Subcutaneous adipose tissue (tissue), 4 donors: ENCODE data around the gene SSX2B. TPM values are rescaled to one million over a fixed set of nuclear protein-coding genes. Genes with fewer than 3 reads are reported as not detected.
"Not testable (repeated sequence)": the region's sequence is repeated elsewhere in the genome, so short reads cannot be mapped to it uniquely, and the experiment has no call there.

Experiments used
- small RNA-seq: library from RNA; depleted of rRNA; stranded (forward); fragments of <200 nt; gene quantifications from one replicate; pipeline ENCODE3, GENCODE V24; 2016
- total RNA-seq, 4 donors: library from RNA; depleted of rRNA; stranded (reverse); fragments of >200 nt; gene quantifications; one replicate each; pipeline ENCODE4 v1.1.0, GENCODE V29; 2016
- TF ChIP-seq, protein P1 (sequence below): fragments of 450-650 bp; IDR thresholded peaks from one replicate; pipeline ENCODE4 v1.5.1; 2016; ENCODE audit warnings: low read depth, mild to moderate bottlenecking, control low read depth, antibody characterized with exemption, moderate library complexity

SSX2B gene, protein sequence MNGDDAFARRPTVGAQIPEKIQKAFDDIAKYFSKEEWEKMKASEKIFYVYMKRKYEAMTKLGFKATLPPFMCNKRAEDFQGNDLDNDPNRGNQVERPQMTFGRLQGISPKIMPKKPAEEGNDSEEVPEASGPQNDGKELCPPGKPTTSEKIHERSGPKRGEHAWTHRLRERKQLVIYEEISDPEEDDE
- not detected for total RNA-seq

DNA sequence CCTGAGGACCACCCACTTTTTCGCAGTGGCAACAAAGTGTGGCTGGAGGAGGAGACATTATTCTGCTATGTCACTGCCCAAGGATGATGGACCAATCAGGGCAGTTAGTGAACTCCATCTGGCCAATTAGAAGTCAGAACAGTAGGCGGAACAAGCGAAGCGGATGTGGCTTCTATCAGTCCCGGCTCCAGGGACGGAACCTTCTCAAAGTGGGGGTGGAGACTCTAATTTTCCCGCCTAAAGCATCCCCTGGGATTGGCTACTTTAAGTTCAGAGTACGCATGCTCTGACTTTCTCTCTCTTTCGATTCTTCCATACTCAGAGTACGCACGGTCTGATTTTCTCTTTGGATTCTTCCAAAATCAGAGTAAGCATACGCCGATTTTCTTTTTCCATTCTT is at the start of gene SSX2B:
SSX2B (plus strand) TSS at position 301 of the 400 bp plus-strand sequence. CDS start 1,429 bp downstream, outside the sequence.
- TF ChIP-seq, protein P1, sequence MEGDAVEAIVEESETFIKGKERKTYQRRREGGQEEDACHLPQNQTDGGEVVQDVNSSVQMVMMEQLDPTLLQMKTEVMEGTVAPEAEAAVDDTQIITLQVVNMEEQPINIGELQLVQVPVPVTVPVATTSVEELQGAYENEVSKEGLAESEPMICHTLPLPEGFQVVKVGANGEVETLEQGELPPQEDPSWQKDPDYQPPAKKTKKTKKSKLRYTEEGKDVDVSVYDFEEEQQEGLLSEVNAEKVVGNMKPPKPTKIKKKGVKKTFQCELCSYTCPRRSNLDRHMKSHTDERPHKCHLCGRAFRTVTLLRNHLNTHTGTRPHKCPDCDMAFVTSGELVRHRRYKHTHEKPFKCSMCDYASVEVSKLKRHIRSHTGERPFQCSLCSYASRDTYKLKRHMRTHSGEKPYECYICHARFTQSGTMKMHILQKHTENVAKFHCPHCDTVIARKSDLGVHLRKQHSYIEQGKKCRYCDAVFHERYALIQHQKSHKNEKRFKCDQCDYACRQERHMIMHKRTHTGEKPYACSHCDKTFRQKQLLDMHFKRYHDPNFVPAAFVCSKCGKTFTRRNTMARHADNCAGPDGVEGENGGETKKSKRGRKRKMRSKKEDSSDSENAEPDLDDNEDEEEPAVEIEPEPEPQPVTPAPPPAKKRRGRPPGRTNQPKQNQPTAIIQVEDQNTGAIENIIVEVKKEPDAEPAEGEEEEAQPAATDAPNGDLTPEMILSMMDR, result not testable (repeated sequence)

DNA sequence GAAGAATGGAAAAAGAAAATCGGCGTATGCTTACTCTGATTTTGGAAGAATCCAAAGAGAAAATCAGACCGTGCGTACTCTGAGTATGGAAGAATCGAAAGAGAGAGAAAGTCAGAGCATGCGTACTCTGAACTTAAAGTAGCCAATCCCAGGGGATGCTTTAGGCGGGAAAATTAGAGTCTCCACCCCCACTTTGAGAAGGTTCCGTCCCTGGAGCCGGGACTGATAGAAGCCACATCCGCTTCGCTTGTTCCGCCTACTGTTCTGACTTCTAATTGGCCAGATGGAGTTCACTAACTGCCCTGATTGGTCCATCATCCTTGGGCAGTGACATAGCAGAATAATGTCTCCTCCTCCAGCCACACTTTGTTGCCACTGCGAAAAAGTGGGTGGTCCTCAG is 44.0 kb upstream of the SSX2B start, which contains the start of gene SSX2:
SSX2 (minus strand) TSS at position 101 of the 400 bp plus-strand sequence. CDS start 1,429 bp downstream, outside the sequence.
- TF ChIP-seq, protein P1, result not testable (repeated sequence)

DNA sequence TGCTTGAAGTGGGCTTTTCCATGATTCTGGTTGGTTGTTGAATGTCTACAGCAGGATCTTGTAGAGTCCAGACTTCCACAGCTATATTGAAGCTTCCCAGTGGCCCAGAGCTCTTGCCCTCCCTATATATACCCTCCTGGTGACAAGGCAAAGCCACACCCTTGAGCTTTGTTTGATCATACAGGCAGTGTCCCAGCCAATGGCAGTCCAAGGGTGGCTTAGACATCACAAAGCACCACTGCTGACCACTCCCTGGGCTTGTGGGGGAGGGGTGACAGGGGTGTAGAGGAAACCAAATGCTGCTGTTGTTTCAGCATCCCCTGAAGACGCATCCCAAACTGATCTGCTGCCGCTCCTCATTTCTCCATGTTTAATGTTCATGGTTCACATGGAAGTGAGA is 46.3 kb downstream of the SSX2B start, which contains the start of gene SPANXN5:
SPANXN5 (minus strand) TSS at position 101 of the 400 bp plus-strand sequence; CDS start at position 22, 79 bp downstream.
- TF ChIP-seq, protein P1, result not testable (repeated sequence)

Small RNA genes lying within 50 kb of the gene (small RNA-seq; reads per million reads assigned to genes)
- gene AC244505.3, result not detected
- gene AC244505.5, result not detected
- gene AC244505.6, result not detected
- gene AC244505.7, result not detected

Other genes starting within 250 kb of the SSX2B start
- gene XAGE1B, start 234.2 kb upstream of the SSX2B start, total RNA-seq, result not detected
- not detected for gene SSX7, start 96.4 kb upstream of the SSX2B start, total RNA-seq
- not detected for gene SSX2, start 44.1 kb upstream of the SSX2B start, total RNA-seq
- gene SPANXN5, start 46.2 kb downstream of the SSX2B start, total RNA-seq, result not detected
- not detected for gene XAGE5, start 60.0 kb downstream of the SSX2B start, total RNA-seq
- not detected for gene XAGE3, start 116.8 kb downstream of the SSX2B start, total RNA-seq
- 10 to 100 TPM; 21.6 to 55.9 (median 37.1) TPM for gene FAM156B, start 146.1 kb downstream of the SSX2B start, total RNA-seq
- 10 to 100 TPM in 3 of 4 donors, 1 to 10 TPM in 1; 9.9 to 44.3 (median 18.0) TPM for gene FAM156A, start 207.3 kb downstream of the SSX2B start, total RNA-seq